Liver (tissue), 9 donors: ENCODE results near the gene FRMPD1. TPM values are rescaled to one million over a fixed set of nuclear protein-coding genes. Genes with fewer than 3 reads are reported as not detected.

Source experiments
- DNase-seq: peaks from one replicate; pipeline ENCODE4 v3.0.0-alpha.2; 2017; ENCODE audit warnings: low spot score
- H3K27ac ChIP-seq, 2 donors: one replicate each; pipeline ENCODE4 v1.7.0; 2013; ENCODE audit warnings: inconsistent platforms in 2 of 2, low read length in 2 of 2, control low read depth in 1 of 2, low read depth in 1 of 2, mild to moderate bottlenecking in 1 of 2
- H3K27me3 ChIP-seq, 4 donors: one replicate each; pipeline versions ENCODE4 v1.6.1 to v1.7.0; 2013; ENCODE audit warnings: low read length in 3 of 4, inconsistent platforms in 1 of 4, mild to moderate bottlenecking in 1 of 4, moderate library complexity in 1 of 4; ENCODE audit not compliant: control insufficient read depth in 4 of 4, insufficient read depth in 4 of 4
- H3K36me3 ChIP-seq, 4 donors: one replicate each; pipeline versions ENCODE4 v1.6.1 to v1.7.0; 2013; ENCODE audit warnings: low read length in 3 of 4, mild to moderate bottlenecking in 3 of 4, low read depth in 1 of 4, moderate library complexity in 1 of 4; ENCODE audit not compliant: control insufficient read depth in 4 of 4, insufficient read depth in 3 of 4
- H3K4me1 ChIP-seq, 4 donors: one replicate each; pipeline versions ENCODE4 v1.6.1 to v1.7.0; 2013; ENCODE audit warnings: low read length in 3 of 4, mild to moderate bottlenecking in 3 of 4, moderate library complexity in 1 of 4; ENCODE audit not compliant: control insufficient read depth in 4 of 4, insufficient read depth in 4 of 4
- H3K4me3 ChIP-seq, 3 donors: one replicate each; pipeline versions ENCODE4 v1.6.1 to v1.7.0; 2013; ENCODE audit warnings: low read length in 3 of 3, control low read depth in 1 of 3, low read depth in 1 of 3, mild to moderate bottlenecking in 1 of 3
- H3K9ac ChIP-seq, 2 donors: one replicate each; pipeline ENCODE4 v1.7.0; 2013; ENCODE audit warnings: low read length in 2 of 2, mild to moderate bottlenecking in 2 of 2, moderate library complexity in 2 of 2, control low read depth in 1 of 2, low read depth in 1 of 2
- H3K9me3 ChIP-seq, 4 donors: one replicate each; pipeline versions ENCODE4 v1.6.1 to v1.7.0; 2013; ENCODE audit warnings: low read length in 3 of 4; ENCODE audit not compliant: control insufficient read depth in 4 of 4
- ATF3 ChIP-seq: IDR thresholded peaks from 2 replicates; pipeline ENCODE4 v1.6.1; 2016; ENCODE audit warnings: antibody characterized with exemption
- CTCF ChIP-seq: fragments of 150-350 bp; IDR thresholded peaks from 2 replicates; pipeline ENCODE4 v1.5.1; 2017; ENCODE audit warnings: improper control_type of control experiment, low read depth, low read length; ENCODE audit not compliant: missing input control
- EGR1 ChIP-seq, 2 donors: IDR thresholded peaks; 2 replicates each; pipeline ENCODE4 v1.6.1; 2016 to 2018; ENCODE audit warnings: antibody characterized with exemption in 2 of 2, low read depth in 2 of 2
- FOXA1 ChIP-seq: IDR thresholded peaks from 2 replicates; pipeline ENCODE4 v1.6.1; 2016; ENCODE audit warnings: antibody characterized with exemption
- HNF4A ChIP-seq, 2 donors: conservative IDR thresholded peaks; 2 replicates each; pipeline ENCODE4 v1.6.1; 2016; ENCODE audit warnings: antibody characterized with exemption in 2 of 2, mild to moderate bottlenecking in 2 of 2
- HNF4G ChIP-seq: IDR thresholded peaks from 2 replicates; pipeline ENCODE4 v1.6.1; 2016; ENCODE audit warnings: antibody characterized with exemption
- JUND ChIP-seq, 2 donors: IDR thresholded peaks; 2 replicates each; pipeline ENCODE4 v1.6.1; 2016; ENCODE audit warnings: antibody characterized with exemption in 2 of 2
- MAX ChIP-seq: IDR thresholded peaks from 2 replicates; pipeline ENCODE4 v1.6.1; 2016; ENCODE audit warnings: antibody characterized with exemption
- NR2F2 ChIP-seq: IDR thresholded peaks from 2 replicates; pipeline ENCODE4 v1.6.1; 2016; ENCODE audit warnings: antibody characterized with exemption
- RAD21 ChIP-seq, 2 donors: IDR thresholded peaks; 2 replicates each; pipeline ENCODE4 v1.6.1; 2016; ENCODE audit warnings: antibody characterized with exemption in 2 of 2, mild to moderate bottlenecking in 2 of 2
- REST ChIP-seq: IDR thresholded peaks from 2 replicates; pipeline ENCODE4 v1.6.1; 2016; ENCODE audit warnings: antibody characterized with exemption, mild to moderate bottlenecking
- RXRA ChIP-seq, 2 donors: IDR thresholded peaks; 2 replicates each; pipeline ENCODE4 v1.6.1; 2017 to 2018; ENCODE audit warnings: antibody characterized with exemption in 2 of 2, mild to moderate bottlenecking in 1 of 2
- SP1 ChIP-seq: IDR thresholded peaks from 2 replicates; pipeline ENCODE4 v1.6.1; 2018; ENCODE audit warnings: antibody characterized with exemption, mild to moderate bottlenecking
- TAF1 ChIP-seq: conservative IDR thresholded peaks from 2 replicates; pipeline ENCODE4 v1.6.1; 2016; ENCODE audit warnings: antibody characterized with exemption, mild to moderate bottlenecking
- YY1 ChIP-seq: IDR thresholded peaks from 2 replicates; pipeline ENCODE4 v1.6.1; 2016; ENCODE audit warnings: antibody characterized with exemption, mild to moderate bottlenecking
- ZBTB33 ChIP-seq: IDR thresholded peaks from 2 replicates; pipeline ENCODE4 v1.6.1; 2016; ENCODE audit warnings: antibody characterized with exemption
- WGBS: extraction: QIAGEN DNeasy Blood & Tissue Kit; methylation state at CpG from one replicate; pipeline ENCODE4 v1.1.7; 2013; 5-methylcytosine and 5-hydroxymethylcytosine counted together
- polyA plus RNA-seq, 2 donors: library from polyadenylated mRNA; stranded (reverse) in 1 of 2; unstranded in 1 of 2; fragments of 200-250 nt in 1 of 2; fragments of >200 nt in 1 of 2; fragmentation: Nextera tagmentation in 1 of 2; extraction: Ambion mirVana in 1 of 2; gene quantifications; one replicate each; pipeline versions ENCODE4 v1.2.1 to v1.2.3, GENCODE V29; 2013 to 2015
- total RNA-seq, 2 donors: library from RNA; depleted of rRNA; stranded (reverse); fragments of >200 nt; gene quantifications; one replicate each; pipeline ENCODE4 v1.2.3, GENCODE V29; 2014
- donor health status: healthy.
- donor health status: healthy.
- donor health status: healthy.
- donor health status: healthy.
- donor health status: healthy.

FRMPD1 gene
- total and polyA plus RNA-seq, 4 donors: 0.06 to 1.8 (median 0.17) TPM

GRCh38 chr9:37694355-37694754 is 43.6 kb downstream of the FRMPD1 start:
- H3K36me3 ChIP-seq: no peaks in the 10 kb centered on the region
- no peak overlapping the region for H3K27ac ChIP-seq
- no peak overlapping the region for H3K9ac ChIP-seq
- H3K9me3 ChIP-seq: no peaks in the 10 kb centered on the region
- no peak for DNase-seq
- H3K4me3 ChIP-seq: no peak overlapping the region
- TF ChIP-seq RXRA (IDR thresholded peaks at IDR 0.05): no peak
- TF ChIP-seq REST: no peak
- no peak for TF ChIP-seq MAX
- TF ChIP-seq HNF4A (conservative IDR thresholded peaks at IDR 0.05): no peak
- TF ChIP-seq YY1: no peak
- no peak for TF ChIP-seq FOXA1
- H3K27me3 ChIP-seq: no peaks in the 10 kb centered on the region
- H3K4me1 ChIP-seq: no peaks in the 10 kb centered on the region
- 92% methylated on average over 5 of the region's 5 CpGs for WGBS

- H3K4me3 ChIP-seq: no peak overlapping the region
- no peaks in the 10 kb centered on the region for H3K36me3 ChIP-seq
- DNase-seq: no peak
- H3K9me3 ChIP-seq: no peaks in the 10 kb centered on the region
- no peaks in the 10 kb centered on the region for H3K27me3 ChIP-seq
- WGBS: 70% methylated on average over 1 of the region's 1 CpG
- H3K27ac ChIP-seq: no peak overlapping the region
- no peak overlapping the region for H3K9ac ChIP-seq
- TF ChIP-seq HNF4G: no peak
- TF ChIP-seq JUND (IDR thresholded peaks at IDR 0.05): no peak
- no peak for TF ChIP-seq YY1
- no peak for TF ChIP-seq RXRA (IDR thresholded peaks at IDR 0.05)
- no peak for TF ChIP-seq RAD21 (IDR thresholded peaks at IDR 0.05)
- no peak for TF ChIP-seq HNF4A (conservative IDR thresholded peaks at IDR 0.05)
- TF ChIP-seq MAX: no peak
- TF ChIP-seq EGR1 (IDR thresholded peaks at IDR 0.05; ENCODE audit: low read depth in 2 of 2): no peak
- peaks cover 0 to 10% (median 7%) of the 10 kb centered on the region in 4 donors for H3K4me1 ChIP-seq
Observed at GRCh38 chr9:37696528-37696927, 45.8 kb downstream of the FRMPD1 start.

- H3K9ac ChIP-seq: no peak overlapping the region
- WGBS: 75% methylated on average over 3 of the region's 3 CpGs
- no peaks in the 10 kb centered on the region for H3K27me3 ChIP-seq
- DNase-seq: no peak
- H3K36me3 ChIP-seq: no peaks in the 10 kb centered on the region
- H3K27ac ChIP-seq: no peak overlapping the region
- no peak overlapping the region for H3K4me3 ChIP-seq
- no peaks in the 10 kb centered on the region for H3K9me3 ChIP-seq
- H3K4me1 ChIP-seq: peaks cover 0 to 10% (median 7%) of the 10 kb centered on the region in 4 donors
- TF ChIP-seq FOXA1 (no peak), TAF1 (no peak), NR2F2 (no peak), SP1 (no peak), JUND (IDR thresholded peaks at IDR 0.05) (no peak), RXRA (IDR thresholded peaks at IDR 0.05) (no peak), HNF4G (no peak), MAX (no peak), CTCF (no peak), ATF3 (no peak), RAD21 (IDR thresholded peaks at IDR 0.05) (no peak), HNF4A (conservative IDR thresholded peaks at IDR 0.05) (no peak), ZBTB33 (no peak)
Observed at GRCh38 chr9:37700131-37700530, 49.4 kb downstream of the FRMPD1 start.
